ENCODE measurements around the gene GLRX5.

GLRX5 gene

GRCh38 chr14:95561001-95561412, 26.2 kb downstream of the GLRX5 start:
- Histone ChIP-seq H3K4me1 (ENCODE audit: low read length) (no peaks in the 10 kb centered on the region), H3K27ac (ENCODE audit: low read length) (no peak overlapping the region), H3K9me3 (ENCODE audit: insufficient read depth, low read length) (no peaks in the 10 kb centered on the region), H4K20me1 (ENCODE audit: insufficient read depth, low read length) (no peaks in the 10 kb centered on the region), H3K9ac (ENCODE audit: low read length) (no peak overlapping the region), H3K4me3 (ENCODE audit: low read length) (no peak overlapping the region), H3K27me3 (ENCODE audit: low read depth, low read length) (peaks cover 9% of the 10 kb centered on the region; the same call in 1 of the 2 replicates), H3K4me2 (ENCODE audit: low read length) (no peak overlapping the region), H3K79me2 (ENCODE audit: low read length) (no peaks in the 10 kb centered on the region), H3K36me3 (replicated peaks; ENCODE audit: low read depth, low read length) (no peaks in the 10 kb centered on the region), H2AFZ (ENCODE audit: low read depth, low read length) (no peak overlapping the region)
- TF ChIP-seq CTCF (IDR thresholded peaks at IDR 0.05; ENCODE audit: low read depth, low read length) (peak; percentile 97), EZH2phosphoT487 (IDR thresholded peaks at IDR 0.05; ENCODE audit: low read depth) (no peak)

- no peak overlapping the region for H3K4me2 ChIP-seq (ENCODE audit: low read length)
- no peak for TF ChIP-seq CTCF (IDR thresholded peaks at IDR 0.05; ENCODE audit: low read depth, low read length)
- TF ChIP-seq EZH2phosphoT487 (IDR thresholded peaks at IDR 0.05; ENCODE audit: low read depth): no peak
- no peaks in the 10 kb centered on the region for H3K36me3 ChIP-seq (replicated peaks; ENCODE audit: low read depth, low read length)
- H3K9ac ChIP-seq (ENCODE audit: low read length): no peak overlapping the region
- H3K27me3 ChIP-seq (ENCODE audit: low read depth, low read length): peaks cover 9% of the 10 kb centered on the region; the same call in 1 of the 2 replicates
- H4K20me1 ChIP-seq (ENCODE audit: insufficient read depth, low read length): no peaks in the 10 kb centered on the region
- no peak overlapping the region for H3K27ac ChIP-seq (ENCODE audit: low read length)
- H2AFZ ChIP-seq (ENCODE audit: low read depth, low read length): no peak overlapping the region
- H3K79me2 ChIP-seq (ENCODE audit: low read length): no peaks in the 10 kb centered on the region
- H3K4me1 ChIP-seq (ENCODE audit: low read length): no peaks in the 10 kb centered on the region
- H3K4me3 ChIP-seq (ENCODE audit: low read length): no peak overlapping the region
- H3K9me3 ChIP-seq (ENCODE audit: insufficient read depth, low read length): no peaks in the 10 kb centered on the region
Observed at GRCh38 chr14:95562892-95563685, 28.2 kb downstream of the GLRX5 start.

GRCh38 chr14:95564060-95564459, 29.2 kb downstream of the GLRX5 start:
- H3K4me3 ChIP-seq (ENCODE audit: low read length): no peak overlapping the region
- no peak overlapping the region for H3K4me2 ChIP-seq (ENCODE audit: low read length)
- no peaks in the 10 kb centered on the region for H3K36me3 ChIP-seq (replicated peaks; ENCODE audit: low read depth, low read length)

More at GRCh38 chr14:95564060-95564459, 29.2 kb downstream of the GLRX5 start:
- TF ChIP-seq CTCF (IDR thresholded peaks at IDR 0.05; ENCODE audit: low read depth, low read length): no peak
- TF ChIP-seq EZH2phosphoT487 (IDR thresholded peaks at IDR 0.05; ENCODE audit: low read depth): no peak
- Histone ChIP-seq H3K79me2 (ENCODE audit: low read length) (no peaks in the 10 kb centered on the region), H3K27me3 (ENCODE audit: low read depth, low read length) (peaks cover 12% of the 10 kb centered on the region; the same call in 1 of the 2 replicates), H4K20me1 (ENCODE audit: insufficient read depth, low read length) (no peaks in the 10 kb centered on the region), H3K27ac (ENCODE audit: low read length) (no peak overlapping the region), H3K4me1 (ENCODE audit: low read length) (no peaks in the 10 kb centered on the region), H3K9me3 (ENCODE audit: insufficient read depth, low read length) (no peaks in the 10 kb centered on the region), H2AFZ (ENCODE audit: low read depth, low read length) (no peak overlapping the region), H3K9ac (ENCODE audit: low read length) (no peak overlapping the region)
